ENCODE results near the gene PSMD14. TPM values are rescaled to one million over a fixed set of nuclear protein-coding genes. Genes with fewer than 3 reads are reported as not detected.

PSMD14 gene
- total RNA-seq, 1 experiment from 2014 or later = 205 TPM

GRCh38 chr2:161343235-161343634, 35.0 kb downstream of the PSMD14 start:
- ChIA-PET CTCF (no interaction called here), POLR2A (ENCODE audit: low non-redundant PET) (no interaction called here)
- no peaks in the 10 kb centered on the region for H3K9me3 ChIP-seq (ENCODE audit: low read depth, low read length, poor library complexity, severe bottlenecking)
- H3K36me3 ChIP-seq (ENCODE audit: insufficient read depth, low read length, poor library complexity, severe bottlenecking) = peaks cover 6% of the 10 kb centered on the region
- no TSS peak for BruUV-seq (replicated peaks)
- H3K4me3 ChIP-seq (ENCODE audit: low read depth, low read length, poor library complexity, severe bottlenecking) = no peak overlapping the region
- intact Hi-C loops (cut with micrococcal nuclease; ENCODE audit: unreplicated experiment) = no loop called here
- DNase-seq (ENCODE audit: low spot score) = no peak
- H3K27ac ChIP-seq (ENCODE audit: low read depth, low read length, poor library complexity, severe bottlenecking) = no peak overlapping the region
- H3K4me1 ChIP-seq (ENCODE audit: insufficient read depth, low read length, poor library complexity, severe bottlenecking) = peaks cover 21% of the 10 kb centered on the region
- no peak for TF ChIP-seq CTCF (conservative IDR thresholded peaks at IDR 0.05; ENCODE audit: low read depth, low read length)
- no peak for TF ChIP-seq EZH2 (IDR thresholded peaks at IDR 0.05; ENCODE audit: borderline replicate concordance, low read depth, low read length, poor library complexity, severe bottlenecking)
- H3K27me3 ChIP-seq (replicated peaks; ENCODE audit: insufficient read depth, low read depth, low read length, poor library complexity) = no peaks in the 10 kb centered on the region

- peaks cover 24% of the 10 kb centered on the region for H3K4me1 ChIP-seq (ENCODE audit: insufficient read depth, low read length, poor library complexity, severe bottlenecking)
- intact Hi-C loops (cut with micrococcal nuclease; ENCODE audit: unreplicated experiment) = no loop called here
- no peaks in the 10 kb centered on the region for H3K27me3 ChIP-seq (replicated peaks; ENCODE audit: insufficient read depth, low read depth, low read length, poor library complexity)
- TF ChIP-seq EZH2 (IDR thresholded peaks at IDR 0.05; ENCODE audit: borderline replicate concordance, low read depth, low read length, poor library complexity, severe bottlenecking) (no peak), CTCF (conservative IDR thresholded peaks at IDR 0.05; ENCODE audit: low read depth, low read length) (no peak)
- no TSS peak for BruUV-seq (replicated peaks)
- DNase-seq (ENCODE audit: low spot score) = no peak
- H3K4me3 ChIP-seq (ENCODE audit: low read depth, low read length, poor library complexity, severe bottlenecking) = no peak overlapping the region
- no peak overlapping the region for H3K27ac ChIP-seq (ENCODE audit: low read depth, low read length, poor library complexity, severe bottlenecking)
- no peaks in the 10 kb centered on the region for H3K36me3 ChIP-seq (ENCODE audit: insufficient read depth, low read length, poor library complexity, severe bottlenecking)
- ChIA-PET CTCF (no interaction called here), POLR2A (ENCODE audit: low non-redundant PET) (no interaction called here)
- H3K9me3 ChIP-seq (ENCODE audit: low read depth, low read length, poor library complexity, severe bottlenecking) = no peaks in the 10 kb centered on the region
Observed at GRCh38 chr2:161344692-161345091, 36.5 kb downstream of the PSMD14 start.

GRCh38 chr2:161351678-161352077, 43.5 kb downstream of the PSMD14 start:
- no peak for DNase-seq (ENCODE audit: low spot score)
- POLR2A ChIA-PET (ENCODE audit: low non-redundant PET) = no interaction called here
- H3K4me3 ChIP-seq (ENCODE audit: low read depth, low read length, poor library complexity, severe bottlenecking) = no peak overlapping the region
- intact Hi-C loops (cut with micrococcal nuclease; ENCODE audit: unreplicated experiment) = no loop called here
- H3K27ac ChIP-seq (ENCODE audit: low read depth, low read length, poor library complexity, severe bottlenecking) = no peak overlapping the region
- TF ChIP-seq CTCF (conservative IDR thresholded peaks at IDR 0.05; ENCODE audit: low read depth, low read length) (no peak), EZH2 (IDR thresholded peaks at IDR 0.05; ENCODE audit: borderline replicate concordance, low read depth, low read length, poor library complexity, severe bottlenecking) (no peak)
- BruUV-seq (replicated peaks) = no TSS peak
- H3K4me1 ChIP-seq (ENCODE audit: insufficient read depth, low read length, poor library complexity, severe bottlenecking) = peaks cover 48% of the 10 kb centered on the region
- CTCF ChIA-PET = no interaction called here
- H3K27me3 ChIP-seq (replicated peaks; ENCODE audit: insufficient read depth, low read depth, low read length, poor library complexity) = no peaks in the 10 kb centered on the region
- no peaks in the 10 kb centered on the region for H3K9me3 ChIP-seq (ENCODE audit: low read depth, low read length, poor library complexity, severe bottlenecking)
- no peaks in the 10 kb centered on the region for H3K36me3 ChIP-seq (ENCODE audit: insufficient read depth, low read length, poor library complexity, severe bottlenecking)
